ENCODE data around the gene ZNF423. TPM values are rescaled to one million over a fixed set of nuclear protein-coding genes. Genes with fewer than 3 reads are reported as not detected.

The ZNF423 gene
- total and polyA plus RNA-seq, 4 donors = 1.1 to 14.8 (median 3.3) TPM

DNA sequence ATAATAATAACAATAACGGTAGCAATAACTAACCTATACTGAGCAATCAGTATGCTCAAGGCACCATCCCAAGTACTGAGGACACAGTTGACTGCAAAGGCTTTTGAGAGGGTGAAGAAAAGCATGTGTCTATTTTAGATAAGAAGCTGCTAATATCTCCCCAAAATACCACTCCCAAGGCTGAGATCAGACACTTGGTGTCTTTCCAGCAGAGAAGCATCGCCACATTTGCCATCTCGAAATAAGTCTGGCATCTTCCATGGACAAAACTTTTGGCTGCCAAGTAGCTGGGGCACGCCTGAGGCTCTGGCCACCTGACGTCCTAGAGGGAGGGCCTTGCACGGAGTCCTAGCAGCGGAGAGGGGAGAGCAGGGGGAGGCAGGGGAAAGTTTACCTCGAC, 39.0 kb downstream of the ZNF423 start:
- TF ChIP-seq, protein P1, sequence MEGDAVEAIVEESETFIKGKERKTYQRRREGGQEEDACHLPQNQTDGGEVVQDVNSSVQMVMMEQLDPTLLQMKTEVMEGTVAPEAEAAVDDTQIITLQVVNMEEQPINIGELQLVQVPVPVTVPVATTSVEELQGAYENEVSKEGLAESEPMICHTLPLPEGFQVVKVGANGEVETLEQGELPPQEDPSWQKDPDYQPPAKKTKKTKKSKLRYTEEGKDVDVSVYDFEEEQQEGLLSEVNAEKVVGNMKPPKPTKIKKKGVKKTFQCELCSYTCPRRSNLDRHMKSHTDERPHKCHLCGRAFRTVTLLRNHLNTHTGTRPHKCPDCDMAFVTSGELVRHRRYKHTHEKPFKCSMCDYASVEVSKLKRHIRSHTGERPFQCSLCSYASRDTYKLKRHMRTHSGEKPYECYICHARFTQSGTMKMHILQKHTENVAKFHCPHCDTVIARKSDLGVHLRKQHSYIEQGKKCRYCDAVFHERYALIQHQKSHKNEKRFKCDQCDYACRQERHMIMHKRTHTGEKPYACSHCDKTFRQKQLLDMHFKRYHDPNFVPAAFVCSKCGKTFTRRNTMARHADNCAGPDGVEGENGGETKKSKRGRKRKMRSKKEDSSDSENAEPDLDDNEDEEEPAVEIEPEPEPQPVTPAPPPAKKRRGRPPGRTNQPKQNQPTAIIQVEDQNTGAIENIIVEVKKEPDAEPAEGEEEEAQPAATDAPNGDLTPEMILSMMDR (IDR thresholded peaks at IDR 0.05; ENCODE audit: control extremely low read depth, extremely low read depth) = no peak
- Histone ChIP-seq H3K4me3 (no peak overlapping the region), H3K27me3 (ENCODE audit: control insufficient read depth in 3 of 3, insufficient read depth in 3 of 3, low read length in 2 of 3) (no peaks in the 10 kb centered on the region), H3K4me1 (ENCODE audit: control insufficient read depth in 5 of 5, insufficient read depth in 5 of 5, low read length in 5 of 5) (peaks cover 0 to 24% (median 8%) of the 10 kb centered on the region in 5 donors), H3K36me3 (ENCODE audit: control insufficient read depth in 4 of 4, insufficient read depth in 4 of 4, low read length in 4 of 4) (peaks cover 0 to 9% (median 1%) of the 10 kb centered on the region in 4 donors), H3K9ac (ENCODE audit: insufficient read depth in 1 of 2, low read length in 2 of 2) (no peak overlapping the region), H3K9me3 (ENCODE audit: control insufficient read depth in 4 of 4, insufficient read depth in 3 of 4, low read length in 3 of 4) (peaks cover 0 to 3% (median 0%) of the 10 kb centered on the region in 4 donors), H3K27ac (ENCODE audit: low read depth in 1 of 2, low read length in 1 of 2) (no peak overlapping the region)
- ATAC-seq (ENCODE audit: insufficient read depth, low FRiP score) = no peak
- WGBS, 2 donors = 86 to 91% methylated on average over 8 of the region's 8 CpGs
- DNase-seq = no peak

DNA sequence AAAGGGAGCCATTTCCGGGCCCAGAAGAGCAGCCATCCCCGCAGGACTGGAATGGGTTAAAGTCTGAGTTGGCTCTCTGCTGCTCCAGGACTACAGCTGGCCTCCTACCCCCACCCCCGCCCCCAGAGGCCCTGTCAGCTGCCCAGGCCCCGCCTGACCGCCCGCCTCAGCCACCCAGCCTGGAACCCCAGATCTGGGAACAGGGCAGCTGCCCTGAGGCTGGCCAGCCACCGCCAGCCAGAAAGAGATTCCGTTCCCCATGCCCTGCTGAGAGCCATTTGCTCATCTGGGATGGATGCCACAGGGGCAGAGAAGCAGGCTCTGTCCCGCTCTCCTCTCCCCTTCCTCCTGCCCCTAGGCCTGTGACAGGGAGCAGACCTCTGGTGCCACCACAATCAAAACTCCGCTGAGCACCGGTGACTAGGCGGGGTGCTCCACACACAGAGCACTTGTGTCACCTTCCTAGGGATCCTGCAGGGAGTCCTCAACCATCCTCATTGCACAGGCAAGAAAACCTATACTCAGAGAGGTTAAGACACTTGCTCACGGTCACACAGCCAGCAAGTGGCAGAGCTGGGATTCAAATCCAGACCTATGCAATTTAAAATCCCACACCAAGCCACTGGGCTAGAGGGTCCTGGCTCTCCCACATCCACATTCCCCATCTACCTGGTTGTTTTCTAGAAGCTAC, 44.1 kb downstream of the ZNF423 start:
- WGBS, 2 donors = 82 to 87% methylated on average over 13 of the region's 13 CpGs
- Histone ChIP-seq H3K4me1 (ENCODE audit: control insufficient read depth in 5 of 5, insufficient read depth in 5 of 5, low read length in 5 of 5) (peaks cover 0 to 63% (median 23%) of the 10 kb centered on the region in 5 donors), H3K36me3 (ENCODE audit: control insufficient read depth in 4 of 4, insufficient read depth in 4 of 4, low read length in 4 of 4) (peaks cover 0 to 4% (median 1%) of the 10 kb centered on the region in 4 donors), H3K9me3 (ENCODE audit: control insufficient read depth in 4 of 4, insufficient read depth in 3 of 4, low read length in 3 of 4) (no peaks in the 10 kb centered on the region), H3K27me3 (ENCODE audit: control insufficient read depth in 3 of 3, insufficient read depth in 3 of 3, low read length in 2 of 3) (no peaks in the 10 kb centered on the region), H3K27ac (ENCODE audit: low read depth in 1 of 2, low read length in 1 of 2) (no peak overlapping the region), H3K4me3 (no peak overlapping the region), H3K9ac (ENCODE audit: insufficient read depth in 1 of 2, low read length in 2 of 2) (no peak overlapping the region)
- ATAC-seq (ENCODE audit: insufficient read depth, low FRiP score) = no peak
- TF ChIP-seq, protein P1 (IDR thresholded peaks at IDR 0.05; ENCODE audit: control extremely low read depth, extremely low read depth) = no peak
- DNase-seq = peak; percentile 61 to 72 (median 65)

DNA sequence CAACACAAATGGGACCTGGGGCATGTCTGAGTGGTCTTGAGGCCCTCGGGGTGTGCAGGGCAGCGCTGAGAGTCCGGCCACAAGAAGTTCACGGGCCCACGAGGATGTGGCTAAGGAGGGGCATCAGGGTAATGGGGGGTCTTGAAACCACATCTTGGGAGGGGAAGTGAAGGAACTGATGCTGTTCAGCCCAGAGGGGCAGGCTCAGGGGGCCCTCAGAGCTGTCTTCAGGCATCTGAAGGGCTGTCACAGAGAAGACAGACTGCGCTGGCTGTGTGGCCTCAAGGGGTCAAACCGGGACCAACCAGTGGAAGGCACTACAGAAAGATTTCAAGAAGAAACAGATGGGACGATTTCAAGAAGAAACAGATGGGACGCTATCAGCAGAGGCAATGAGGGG, 45.1 kb downstream of the ZNF423 start:
- Histone ChIP-seq H3K27ac (ENCODE audit: low read depth in 1 of 2, low read length in 1 of 2) (no peak overlapping the region), H3K4me1 (ENCODE audit: control insufficient read depth in 5 of 5, insufficient read depth in 5 of 5, low read length in 5 of 5) (peaks cover 0 to 73% (median 25%) of the 10 kb centered on the region in 5 donors), H3K27me3 (ENCODE audit: control insufficient read depth in 3 of 3, insufficient read depth in 3 of 3, low read length in 2 of 3) (no peaks in the 10 kb centered on the region), H3K9me3 (ENCODE audit: control insufficient read depth in 4 of 4, insufficient read depth in 3 of 4, low read length in 3 of 4) (no peaks in the 10 kb centered on the region), H3K9ac (ENCODE audit: insufficient read depth in 1 of 2, low read length in 2 of 2) (peak overlapping the region in 1 of 2 donors; percentile 9), H3K4me3 (no peak overlapping the region), H3K36me3 (ENCODE audit: control insufficient read depth in 4 of 4, insufficient read depth in 4 of 4, low read length in 4 of 4) (peaks cover 0 to 4% (median 1%) of the 10 kb centered on the region in 4 donors)
- DNase-seq (no peak), ATAC-seq (ENCODE audit: insufficient read depth, low FRiP score) (no peak)
- WGBS, 2 donors = 58 to 65% methylated on average over 9 of the region's 9 CpGs
- TF ChIP-seq, protein P1 (IDR thresholded peaks at IDR 0.05; ENCODE audit: control extremely low read depth, extremely low read depth) = no peak

All from lung (tissue), 12 donors.